ENCODE measurements around the gene UAP1L1. TPM values are rescaled to one million over a fixed set of nuclear protein-coding genes. Genes with fewer than 3 reads are reported as not detected.

UAP1L1 gene
- total RNA-seq, 1 experiment from 2014 or later = 12.9 TPM

GRCh38 chr9:137042751-137043727 is 34.3 kb upstream of the UAP1L1 start:
- DNase-seq (ENCODE audit: low read depth) = no peak

DNA sequence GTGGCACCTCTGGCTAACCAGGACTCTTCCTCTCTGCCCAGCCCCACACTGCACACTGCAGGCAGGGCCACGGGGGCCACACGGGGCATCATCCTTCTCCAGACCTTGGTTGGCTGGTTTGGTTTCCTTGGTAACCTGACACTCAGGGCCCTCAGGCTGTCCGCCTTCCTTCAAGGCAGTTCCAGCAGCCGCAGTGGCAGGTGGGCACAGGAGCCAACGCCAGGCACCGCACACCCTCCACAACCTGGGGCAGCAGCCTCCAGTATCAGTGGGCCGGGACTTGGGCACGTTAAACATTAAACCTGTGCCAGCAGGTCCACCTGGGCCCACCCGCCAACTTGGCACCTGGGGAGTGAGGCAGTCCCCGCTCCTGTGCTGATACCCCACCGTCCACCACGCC is 33.3 kb upstream of the UAP1L1 start:
- no peak for DNase-seq (ENCODE audit: low read depth)

DNA sequence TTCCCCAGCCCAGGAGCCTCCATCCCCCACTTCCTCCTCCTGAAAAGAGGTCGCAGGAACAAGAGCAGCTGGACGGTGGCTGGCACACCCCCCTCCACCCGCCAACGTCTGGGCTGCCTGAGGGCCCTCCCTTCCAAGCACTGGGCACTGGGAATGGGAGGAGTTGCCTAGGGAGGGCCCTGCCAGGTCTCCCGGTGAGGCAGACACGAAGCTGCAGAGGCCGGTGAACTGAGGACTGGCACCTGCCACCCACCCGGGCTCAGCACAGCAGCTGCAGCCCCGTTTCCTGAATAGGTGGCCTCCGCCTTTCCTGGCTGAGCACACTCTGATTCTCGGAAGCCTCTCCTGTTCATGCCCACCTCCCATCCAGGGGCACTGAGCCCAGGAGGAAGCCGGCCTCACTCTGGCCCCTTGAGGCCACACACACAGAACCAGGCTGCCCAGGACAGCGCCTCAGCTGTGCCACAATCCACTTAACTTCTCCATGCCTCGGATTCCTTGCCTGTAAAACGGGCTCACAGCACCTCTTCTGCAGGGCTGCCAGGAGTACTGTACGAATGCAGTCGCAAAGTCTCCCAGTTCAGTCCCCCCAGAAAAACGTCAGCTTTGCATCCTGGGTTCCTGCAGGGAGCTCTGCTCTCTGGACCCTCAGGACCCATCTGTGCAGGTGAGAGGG is 32.7 kb upstream of the UAP1L1 start:
- DNase-seq (ENCODE audit: low read depth) = peak; percentile 52

DNA sequence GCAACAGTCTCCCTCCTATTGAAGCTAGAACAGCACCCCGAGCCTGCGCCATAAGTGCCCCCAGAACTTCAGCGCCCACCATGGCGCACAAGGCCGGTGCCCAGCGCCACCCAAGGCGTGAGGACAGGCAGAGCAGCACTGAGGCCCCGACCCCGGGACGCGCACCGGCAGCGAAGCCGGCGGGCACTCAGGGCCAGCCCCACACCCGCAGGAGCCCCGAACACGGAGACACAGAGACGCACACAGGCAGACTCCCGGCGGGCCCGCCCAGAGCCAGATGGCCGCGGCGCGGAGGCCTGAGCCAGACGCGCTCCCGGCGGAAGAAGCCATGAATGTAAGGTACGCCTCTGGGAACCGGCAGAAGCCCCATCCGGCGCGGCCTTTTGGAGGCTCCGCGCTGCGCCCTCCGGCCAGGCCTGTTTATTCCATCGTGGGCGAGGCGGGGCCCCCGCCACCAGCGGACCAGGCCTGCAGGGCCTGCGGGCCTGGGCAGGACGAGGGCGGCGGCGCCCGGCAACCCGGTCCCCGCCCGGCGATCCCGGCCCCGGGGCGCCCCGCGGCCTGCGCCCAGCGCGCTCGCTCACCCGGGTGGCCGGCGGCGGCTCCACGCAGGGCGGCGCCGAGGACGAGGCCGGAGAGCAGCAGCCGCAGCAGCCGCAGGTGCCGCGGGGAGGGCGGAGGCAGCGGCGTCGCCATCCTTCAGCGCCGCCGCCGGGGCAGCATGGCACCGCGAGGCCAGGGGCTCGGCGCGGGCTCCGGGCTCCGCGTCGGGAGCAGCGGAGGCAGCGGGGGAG is 31.8 kb upstream of the UAP1L1 start:
- DNase-seq (ENCODE audit: low read depth) = peak; percentile 57

GRCh38 chr9:137046088-137046787 is 31.1 kb upstream of the UAP1L1 start, which contains the start of gene NPDC1:
Gene NPDC1, minus strand, starts transcription at chr9:137046177. Its CDS starts 188 bp downstream, at chr9:137045989.
- peak; percentile 72 for DNase-seq (ENCODE audit: low read depth)

DNA sequence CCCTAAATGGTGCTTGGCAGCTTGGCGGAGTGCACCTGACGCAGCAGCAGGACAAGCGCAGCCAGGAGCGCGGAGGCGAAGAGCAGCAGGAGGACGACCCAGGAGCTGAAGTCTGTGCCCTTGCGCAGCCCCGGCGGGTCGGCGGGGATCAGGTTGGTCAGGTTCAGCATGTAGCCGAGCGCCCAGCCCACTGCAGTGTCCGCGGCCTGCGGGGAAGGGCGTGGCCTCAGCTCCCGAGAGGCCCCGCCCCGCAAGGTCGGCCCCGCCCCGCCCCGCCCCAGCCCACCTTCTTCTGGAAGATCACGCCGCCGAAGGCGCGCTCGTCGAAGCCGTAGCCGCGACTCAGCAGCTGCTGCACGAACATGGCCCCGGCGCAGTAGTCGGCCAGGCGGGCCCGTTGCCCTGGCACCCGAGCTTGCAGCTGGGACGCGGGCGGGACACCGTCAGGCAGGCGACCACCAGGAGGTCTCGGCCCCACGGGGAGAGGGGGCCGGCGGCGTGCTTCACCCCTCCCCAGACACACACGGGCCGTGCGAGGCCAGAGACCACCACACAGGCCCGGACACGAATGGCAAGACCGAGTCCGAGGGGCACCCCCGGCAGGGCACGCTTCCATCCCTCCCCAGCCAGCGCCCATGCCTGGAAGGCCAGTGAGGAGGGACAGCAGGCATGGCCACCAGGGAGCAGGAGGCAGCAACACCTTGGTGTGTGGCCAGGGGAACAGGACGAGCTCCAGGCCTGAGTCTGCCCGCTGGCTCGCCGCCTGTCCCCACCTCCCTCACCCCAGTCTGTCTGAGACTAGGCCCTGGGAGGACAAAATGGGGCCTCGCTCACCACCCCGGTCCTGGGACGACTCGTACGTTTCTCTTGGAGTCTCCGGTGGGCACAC is 28.4 kb upstream of the UAP1L1 start:
- peak; percentile 35 for DNase-seq (ENCODE audit: low read depth)

GRCh38 chr9:137049544-137050449 is 27.5 kb upstream of the UAP1L1 start:
- peak; percentile 44 for DNase-seq (ENCODE audit: low read depth)

GRCh38 chr9:137050570-137050969 is 26.7 kb upstream of the UAP1L1 start:
- DNase-seq (ENCODE audit: low read depth) = peak; percentile 28

- DNase-seq (ENCODE audit: low read depth) = no peak
These were observed 26.1 kb upstream of the UAP1L1 start for GRCh38 chr9:137051145-137051724.

GRCh38 chr9:137052293-137052692 is 25.0 kb upstream of the UAP1L1 start:
- DNase-seq (ENCODE audit: low read depth) = no peak

- DNase-seq (ENCODE audit: low read depth) = no peak
These were observed 24.0 kb upstream of the UAP1L1 start for GRCh38 chr9:137052998-137053943.

GRCh38 chr9:137053944-137054931 is 23.1 kb upstream of the UAP1L1 start, which contains the start of gene ENTPD2:
Gene ENTPD2, minus strand, starts transcription at chr9:137054061. Its CDS starts 64 bp downstream, at chr9:137053997.
- DNase-seq (ENCODE audit: low read depth) = no peak

GRCh38 chr9:137054932-137055384 is 22.4 kb upstream of the UAP1L1 start:
- no peak for DNase-seq (ENCODE audit: low read depth)

GRCh38 chr9:137055385-137056364 is 21.6 kb upstream of the UAP1L1 start:
- peak; percentile 85 for DNase-seq (ENCODE audit: low read depth)
